GM12878 (cell line): ENCODE results near the gene OR4F6.

Experiments used
- BRCA1 ChIP-seq: IDR thresholded peaks from 2 replicates; pipeline ENCODE4 v1.6.1; 2011; ENCODE audit warnings: low read depth, low read length, improper control_type of control experiment
- GATAD2B ChIP-seq: fragments of 450-650 bp; conservative IDR thresholded peaks from 2 replicates; pipeline ENCODE4 v1.6.1; 2017; ENCODE audit warnings: low read depth, mild to moderate bottlenecking, moderate library complexity
- HDAC6 ChIP-seq: fragments of 200-600 bp; sonication (generic); IDR thresholded peaks from one replicate; pipeline ENCODE4 v1.8.0; 2017; ENCODE audit warnings: antibody characterized with exemption; ENCODE audit not compliant: unreplicated experiment
- JUND ChIP-seq: IDR thresholded peaks from 2 replicates; pipeline ENCODE4 v1.6.1; 2012; ENCODE audit warnings: low read depth, mild to moderate bottlenecking, low read length, improper control_type of control experiment, moderate library complexity
- RFX5 ChIP-seq: IDR thresholded peaks from 2 replicates; pipeline ENCODE4 v1.6.1; 2011; ENCODE audit warnings: low read depth, low read length, improper control_type of control experiment
- SP1 ChIP-seq: IDR thresholded peaks from one replicate; pipeline ENCODE4 v1.6.1; 2011; ENCODE audit warnings: low read depth, low read length
- STAT1 ChIP-seq: fragments of 450-650 bp; conservative IDR thresholded peaks from 2 replicates; pipeline ENCODE4 v1.6.1; 2014; ENCODE audit warnings: antibody characterized with exemption, mild to moderate bottlenecking
- TF ChIP-seq, protein P1 (sequence below), 3 experiments: IDR thresholded peaks in 2 of 3; conservative IDR thresholded peaks in 1 of 3; 2 replicates each; pipeline ENCODE4 v1.5.1; 2011; ENCODE audit warnings: low read depth in 3 of 3, low read length in 3 of 3, mild to moderate bottlenecking in 3 of 3, control low read depth in 2 of 3, moderate library complexity in 2 of 3, inconsistent platforms in 1 of 3, mixed read lengths in 1 of 3; ENCODE audit not compliant: control insufficient read depth in 2 of 3, insufficient read depth in 1 of 3; ENCODE audit errors: extremely low read depth in 1 of 3
- TF ChIP-seq, protein P2 (sequence below): fragments of 450-650 bp; IDR thresholded peaks from 2 replicates; pipeline ENCODE4 v1.6.1; 2017; ENCODE audit warnings: mild to moderate bottlenecking, low read depth, inconsistent platforms; ENCODE audit not compliant: poor library complexity, severe bottlenecking

DNA sequence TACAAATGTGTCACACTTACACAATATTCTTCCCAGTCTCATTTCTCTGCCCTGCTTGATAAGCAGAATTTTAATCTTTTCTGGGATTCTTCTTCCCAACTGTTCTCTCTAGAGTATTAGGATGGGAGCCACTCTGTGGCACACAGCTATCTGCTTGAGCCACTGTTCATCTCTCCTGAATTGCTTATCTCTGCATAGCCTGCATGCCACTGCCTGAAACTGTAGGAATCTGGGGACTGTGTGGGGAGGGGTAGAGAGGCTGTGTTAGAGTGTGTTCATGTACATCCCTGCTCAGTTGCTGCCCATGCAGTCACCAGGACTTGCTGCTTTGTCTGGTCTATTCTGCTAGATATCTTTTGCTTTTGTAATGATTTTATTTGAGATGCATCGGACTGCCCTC is 2.3 kb upstream of the OR4F6 start:
- TF ChIP-seq SP1 (no peak), RFX5 (no peak), JUND (no peak), STAT1 (no peak), HDAC6 (no peak), BRCA1 (no peak), GATAD2B (no peak)
- TF ChIP-seq, protein P1, sequence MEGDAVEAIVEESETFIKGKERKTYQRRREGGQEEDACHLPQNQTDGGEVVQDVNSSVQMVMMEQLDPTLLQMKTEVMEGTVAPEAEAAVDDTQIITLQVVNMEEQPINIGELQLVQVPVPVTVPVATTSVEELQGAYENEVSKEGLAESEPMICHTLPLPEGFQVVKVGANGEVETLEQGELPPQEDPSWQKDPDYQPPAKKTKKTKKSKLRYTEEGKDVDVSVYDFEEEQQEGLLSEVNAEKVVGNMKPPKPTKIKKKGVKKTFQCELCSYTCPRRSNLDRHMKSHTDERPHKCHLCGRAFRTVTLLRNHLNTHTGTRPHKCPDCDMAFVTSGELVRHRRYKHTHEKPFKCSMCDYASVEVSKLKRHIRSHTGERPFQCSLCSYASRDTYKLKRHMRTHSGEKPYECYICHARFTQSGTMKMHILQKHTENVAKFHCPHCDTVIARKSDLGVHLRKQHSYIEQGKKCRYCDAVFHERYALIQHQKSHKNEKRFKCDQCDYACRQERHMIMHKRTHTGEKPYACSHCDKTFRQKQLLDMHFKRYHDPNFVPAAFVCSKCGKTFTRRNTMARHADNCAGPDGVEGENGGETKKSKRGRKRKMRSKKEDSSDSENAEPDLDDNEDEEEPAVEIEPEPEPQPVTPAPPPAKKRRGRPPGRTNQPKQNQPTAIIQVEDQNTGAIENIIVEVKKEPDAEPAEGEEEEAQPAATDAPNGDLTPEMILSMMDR (IDR thresholded peaks at IDR 0.05 in 2 of 3, conservative IDR thresholded peaks at IDR 0.05 in 1 of 3; ENCODE audit: control insufficient read depth in 2 of 3, extremely low read depth in 1 of 3, insufficient read depth in 1 of 3, low read depth in 3 of 3, low read length in 3 of 3) = no peak
- TF ChIP-seq, protein P2, sequence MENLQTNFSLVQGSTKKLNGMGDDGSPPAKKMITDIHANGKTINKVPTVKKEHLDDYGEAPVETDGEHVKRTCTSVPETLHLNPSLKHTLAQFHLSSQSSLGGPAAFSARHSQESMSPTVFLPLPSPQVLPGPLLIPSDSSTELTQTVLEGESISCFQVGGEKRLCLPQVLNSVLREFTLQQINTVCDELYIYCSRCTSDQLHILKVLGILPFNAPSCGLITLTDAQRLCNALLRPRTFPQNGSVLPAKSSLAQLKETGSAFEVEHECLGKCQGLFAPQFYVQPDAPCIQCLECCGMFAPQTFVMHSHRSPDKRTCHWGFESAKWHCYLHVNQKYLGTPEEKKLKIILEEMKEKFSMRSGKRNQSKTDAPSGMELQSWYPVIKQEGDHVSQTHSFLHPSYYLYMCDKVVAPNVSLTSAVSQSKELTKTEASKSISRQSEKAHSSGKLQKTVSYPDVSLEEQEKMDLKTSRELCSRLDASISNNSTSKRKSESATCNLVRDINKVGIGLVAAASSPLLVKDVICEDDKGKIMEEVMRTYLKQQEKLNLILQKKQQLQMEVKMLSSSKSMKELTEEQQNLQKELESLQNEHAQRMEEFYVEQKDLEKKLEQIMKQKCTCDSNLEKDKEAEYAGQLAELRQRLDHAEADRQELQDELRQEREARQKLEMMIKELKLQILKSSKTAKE = no peak
